Activated CD4-positive, alpha-beta T cell treated with anti-CD3 and anti-CD28 coated beads, Interleukin-2, amount 50 U/mL, for 24 hours (primary cell): ENCODE results near the gene SUFU.

ENCODE experiments used
- DNase-seq, 2 donors: peaks; one replicate each; pipeline ENCODE4 v3.0.0-alpha.2; 2020; ENCODE audit warnings: low read depth in 1 of 2, low spot score in 1 of 2

The SUFU gene

DNA sequence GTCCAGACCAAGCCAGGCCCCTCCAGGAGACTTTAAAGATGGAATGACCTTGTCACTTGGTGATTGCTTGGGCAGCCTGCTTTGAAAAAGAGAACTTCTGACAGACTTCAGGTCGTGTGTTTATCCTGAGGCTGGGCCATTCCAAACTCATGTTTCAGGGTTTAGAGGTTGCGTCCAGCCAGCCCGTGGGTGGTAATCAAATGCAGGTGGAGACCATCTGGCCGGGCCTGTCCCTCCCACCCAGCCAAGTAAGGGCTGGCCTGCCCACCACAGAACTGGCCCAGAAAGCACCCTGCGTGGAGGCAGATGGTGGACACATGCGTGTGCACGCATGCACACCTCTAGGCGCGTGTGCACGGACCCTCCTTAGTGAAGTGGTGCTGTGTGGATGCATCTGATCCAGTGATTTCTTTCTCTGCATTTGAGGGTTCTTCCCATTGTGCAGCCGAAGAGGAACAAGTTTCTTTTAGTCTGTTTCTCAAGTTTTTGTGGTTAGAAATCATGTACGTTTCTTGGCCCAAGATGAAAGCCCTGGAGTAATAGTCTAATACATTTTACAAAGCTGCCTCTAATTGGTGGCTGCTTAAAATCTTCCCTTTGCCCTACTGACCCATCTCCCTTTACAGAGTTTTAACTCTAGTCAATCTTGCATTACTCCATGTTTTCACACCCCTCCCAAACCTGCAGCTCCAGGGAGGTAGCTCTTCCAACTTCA lies 43.0 kb downstream of the SUFU start:
- no peak for DNase-seq

- DNase-seq: no peak
Measured at GRCh38 chr10:102549549-102549948, 45.8 kb downstream of the SUFU start.

GRCh38 chr10:102550636-102551210 lies 47.0 kb downstream of the SUFU start:
- no peak for DNase-seq

DNA sequence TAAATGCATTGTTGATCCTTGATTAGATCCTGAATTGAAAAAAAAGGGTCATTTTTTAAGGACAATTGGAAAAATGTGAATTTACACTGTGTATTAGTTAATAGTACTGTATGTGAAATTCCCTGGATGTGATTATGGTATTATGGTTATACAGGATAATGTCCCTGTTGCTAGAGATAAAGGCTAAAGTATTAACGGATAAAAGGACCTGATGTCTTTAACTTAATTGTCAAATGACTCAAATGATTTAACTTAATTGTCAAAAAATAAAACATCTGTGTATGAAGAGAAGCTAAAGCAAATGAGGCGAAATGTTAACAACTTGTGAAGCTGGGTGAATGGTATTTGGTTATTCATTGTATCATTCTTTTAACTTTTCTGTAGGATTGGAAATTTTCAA lies 48.8 kb downstream of the SUFU start:
- no peak for DNase-seq

GRCh38 chr10:102553771-102554170 lies 50.0 kb downstream of the SUFU start:
- no peak for DNase-seq

GRCh38 chr10:102554531-102554930 lies 50.8 kb downstream of the SUFU start:
- DNase-seq: no peak

- no peak for DNase-seq
Measured at GRCh38 chr10:102555781-102556328, 52.1 kb downstream of the SUFU start.

DNA sequence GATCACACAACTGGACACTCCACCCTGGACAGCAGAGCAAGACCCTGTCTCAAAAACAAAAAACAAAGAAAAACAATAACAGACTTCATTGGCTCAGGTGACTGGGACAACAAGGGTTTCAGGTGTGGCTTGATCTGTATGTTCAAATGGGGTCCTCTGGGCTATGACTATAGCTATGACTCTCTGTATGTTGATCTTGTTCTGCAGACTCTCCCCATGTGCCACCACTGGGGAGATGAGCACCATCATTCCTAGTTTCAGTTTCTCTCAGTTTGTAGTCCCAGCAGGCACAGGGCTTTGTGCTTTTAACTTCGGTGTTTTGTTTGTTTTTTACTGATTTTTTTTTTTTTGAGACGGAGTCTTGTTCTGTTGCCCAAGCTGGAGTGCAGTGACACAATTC lies 53.8 kb downstream of the SUFU start:
- DNase-seq: no peak

- DNase-seq: no peak
Measured at GRCh38 chr10:102559764-102560163, 56.0 kb downstream of the SUFU start.

DNA sequence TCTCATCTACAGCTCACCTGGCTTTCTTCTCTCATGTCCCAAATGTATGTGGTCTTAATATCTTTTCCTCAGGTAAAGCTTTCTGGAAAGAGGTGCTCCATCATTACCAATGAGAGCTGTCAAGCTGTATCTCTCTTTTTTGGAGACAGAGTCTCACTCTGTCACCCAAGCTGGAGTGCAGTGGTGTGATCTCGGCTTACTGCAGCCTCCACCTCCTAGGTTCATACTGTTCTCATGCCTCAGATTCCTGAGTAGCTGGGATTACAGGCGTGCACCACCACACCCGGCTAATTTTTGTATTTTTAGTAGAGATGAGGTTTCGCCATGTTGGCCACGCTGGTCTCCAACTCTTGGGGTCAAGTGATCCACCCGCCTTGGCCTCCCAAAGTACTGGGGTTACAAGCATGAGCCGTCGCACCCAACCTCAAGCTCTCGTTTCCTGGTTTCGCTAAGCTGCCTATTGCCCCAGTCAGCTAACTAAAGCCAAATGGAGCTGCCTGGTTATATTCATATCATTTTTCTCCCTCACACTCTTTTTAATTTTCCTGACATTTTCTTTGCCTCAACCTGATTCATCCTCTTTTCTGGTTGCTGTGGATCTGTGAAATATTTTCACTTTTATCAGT lies 60.5 kb downstream of the SUFU start:
- no peak for DNase-seq

DNA sequence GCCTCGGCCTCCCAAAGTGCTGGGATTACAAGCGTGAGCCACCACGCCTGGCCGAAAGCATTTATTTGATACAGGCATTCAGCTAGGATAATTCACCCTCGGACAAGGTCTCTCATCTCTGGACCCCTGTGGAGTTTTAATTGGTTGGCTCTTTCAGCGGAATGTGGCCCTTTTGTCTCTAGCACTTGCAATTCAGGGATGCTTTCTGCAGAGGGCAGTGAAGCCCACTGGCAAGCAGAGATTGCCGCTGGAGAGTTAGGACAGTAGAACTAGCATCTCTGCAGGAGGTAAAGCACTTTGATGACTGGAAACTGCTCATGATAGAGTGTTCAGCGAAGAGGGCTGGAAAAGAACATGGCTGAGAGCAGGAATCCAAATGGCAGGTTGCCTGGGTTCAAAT lies 62.0 kb downstream of the SUFU start:
- no peak for DNase-seq

GRCh38 chr10:102578782-102579181 lies 75.0 kb downstream of the SUFU start:
- no peak for DNase-seq

GRCh38 chr10:102579328-102579727 lies 75.6 kb downstream of the SUFU start:
- no peak for DNase-seq

DNA sequence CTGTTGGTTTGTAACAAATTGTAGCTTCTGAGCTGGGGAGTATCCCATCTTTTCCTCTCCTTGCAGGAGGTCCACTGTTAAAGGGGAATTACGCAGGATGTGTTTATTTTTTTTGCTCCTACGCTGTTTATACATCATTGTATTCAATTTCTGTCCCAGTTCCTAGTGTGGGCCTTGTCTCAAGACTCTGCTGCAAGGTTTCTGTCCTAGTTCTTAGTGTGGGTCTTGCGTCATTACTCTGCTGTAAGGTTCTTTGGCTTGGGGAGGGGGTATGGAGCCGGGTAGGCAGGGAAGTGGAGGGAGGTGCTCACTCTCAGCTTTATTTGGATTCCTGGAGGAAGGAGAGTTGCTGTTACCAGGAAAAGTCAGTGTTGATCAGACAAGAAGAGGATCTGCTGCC lies 76.5 kb downstream of the SUFU start:
- no peak for DNase-seq

DNA sequence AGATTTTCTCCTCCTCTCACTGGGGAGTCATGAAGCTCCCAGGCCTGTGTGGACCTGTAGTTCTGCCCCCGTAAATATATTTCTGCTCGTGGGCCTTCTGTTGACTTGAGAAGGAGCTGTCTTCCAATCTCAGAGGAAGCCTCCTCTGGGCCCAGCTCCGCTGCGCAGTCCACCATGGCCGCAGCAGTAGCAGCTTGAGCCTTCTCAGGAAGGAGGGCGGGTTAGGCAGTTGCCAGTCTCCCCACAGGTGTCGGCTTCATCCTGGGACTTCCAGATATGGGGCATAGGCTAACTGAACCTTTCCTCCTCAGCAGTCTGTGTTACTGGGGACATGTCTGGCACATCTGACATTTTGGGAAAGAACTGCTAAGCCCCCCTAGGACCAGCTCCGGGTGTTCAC lies 77.6 kb downstream of the SUFU start:
- no peak for DNase-seq

- no peak for DNase-seq
Measured at GRCh38 chr10:102581981-102582580, 78.3 kb downstream of the SUFU start.

DNA sequence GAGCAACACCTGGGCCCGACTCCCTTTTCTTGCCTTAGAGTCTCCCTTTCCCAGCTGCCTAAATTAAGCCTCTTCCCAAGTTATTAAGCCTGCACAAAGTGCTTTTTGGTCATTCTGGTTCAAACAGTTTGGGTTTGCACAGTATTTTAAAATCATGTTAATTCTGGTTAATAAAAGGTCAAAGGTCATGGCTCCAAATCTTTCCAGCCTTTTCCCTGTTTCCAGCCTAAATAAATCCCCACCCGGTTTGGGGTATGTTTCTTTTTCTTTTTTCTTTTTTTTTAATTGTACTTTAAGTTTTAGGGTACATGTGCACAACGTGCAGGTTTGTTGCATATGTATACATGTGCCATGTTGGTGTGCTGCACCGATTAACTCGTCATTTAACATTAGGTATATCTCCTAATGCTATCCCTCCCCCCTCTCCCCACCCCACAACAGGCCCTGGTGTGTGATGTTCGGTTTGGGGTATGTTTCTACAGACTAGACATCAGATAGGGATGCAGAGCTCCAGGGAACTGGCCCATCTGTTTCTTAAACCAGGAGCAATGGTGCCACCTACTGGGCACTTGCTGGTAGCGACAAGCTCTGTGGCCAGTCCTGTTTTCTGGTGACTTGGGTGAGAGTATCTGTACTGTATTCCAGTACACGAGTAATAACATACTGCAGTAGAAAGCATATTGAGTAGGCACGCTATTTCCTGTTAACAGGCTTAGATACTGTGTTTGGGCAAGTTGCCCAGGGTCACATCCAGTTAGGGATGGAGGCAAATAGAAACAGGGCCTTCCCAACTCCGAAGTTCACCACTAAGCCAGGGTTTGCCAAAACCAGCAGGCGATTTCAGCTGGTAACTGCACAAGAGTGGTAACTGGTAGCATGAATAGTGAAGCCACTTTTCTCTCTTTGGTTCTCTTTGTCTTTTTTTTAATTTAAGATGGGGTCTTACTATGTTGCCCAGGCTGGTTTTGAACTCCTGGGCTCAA lies 80.0 kb downstream of the SUFU start:
- DNase-seq: peak; percentile 63 to 79

DNA sequence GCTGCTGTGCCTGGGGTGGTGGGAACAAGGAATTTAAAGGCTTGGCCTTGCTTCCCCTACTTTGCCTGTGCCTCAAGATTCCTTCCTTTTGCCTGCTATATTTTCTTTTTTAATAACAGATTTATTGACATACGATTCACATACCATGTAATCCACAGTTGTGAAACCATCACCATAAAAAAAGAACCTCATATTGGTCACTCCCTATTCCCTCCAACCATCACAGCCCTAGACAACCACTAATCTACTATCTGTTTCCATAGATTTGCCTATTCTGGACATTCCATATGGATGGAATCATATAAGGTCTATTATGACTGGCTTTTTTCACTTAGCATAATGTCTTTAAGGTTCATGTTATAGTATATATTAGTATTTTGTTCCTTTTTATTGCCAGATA lies 81.3 kb downstream of the SUFU start:
- DNase-seq: no peak

DNA sequence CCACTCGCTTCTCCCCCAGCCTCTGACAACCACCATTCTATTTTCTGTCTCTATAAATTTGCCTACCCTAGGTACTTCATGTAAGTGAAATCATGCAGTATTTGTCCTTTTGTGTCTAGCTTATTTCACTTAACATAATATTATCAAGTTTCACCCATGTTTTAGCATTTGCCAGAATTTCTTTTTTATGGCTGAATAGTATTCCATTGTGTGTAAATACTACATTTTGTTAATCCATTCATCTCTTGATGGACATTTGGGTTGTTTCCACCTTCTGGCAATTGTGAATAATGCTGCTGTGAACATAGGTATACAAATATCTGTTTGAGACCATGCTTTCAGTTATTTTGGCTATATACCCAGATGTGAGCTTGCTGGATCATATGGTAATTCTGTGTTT lies 83.1 kb downstream of the SUFU start:
- no peak for DNase-seq

DNA sequence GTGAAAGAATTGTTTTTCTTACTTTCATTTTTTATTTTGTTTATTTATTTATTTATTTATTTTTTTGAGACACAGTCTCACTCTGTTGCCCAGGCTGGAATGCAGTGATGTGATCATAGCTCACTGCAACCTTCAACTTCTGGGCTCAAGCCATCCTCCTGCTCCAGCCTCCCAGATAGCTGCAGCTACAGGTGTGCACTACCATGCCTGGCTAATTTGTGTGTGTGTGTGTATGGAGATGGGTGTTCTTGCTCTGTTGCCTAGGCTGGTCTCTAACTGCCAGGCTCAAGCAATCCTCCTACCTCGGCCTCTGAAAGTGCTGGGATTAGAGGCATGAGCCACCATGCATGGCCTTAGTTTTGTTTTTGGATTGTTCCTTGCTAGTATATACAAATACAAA lies 85.1 kb downstream of the SUFU start:
- DNase-seq: no peak
